HG02571 (cell line): Measurements from ENCODE around the gene VCL.
"Not testable (repeated sequence)": the region's sequence is repeated elsewhere in the genome, so short reads cannot be mapped to it uniquely, and the experiment has no call there.

Experiments used
- ATAC-seq: cut with Tn5 transposase; IDR thresholded peaks from one replicate; pipeline ENCODE4 v1.9.1; 2021; ENCODE audit warnings: mild to moderate bottlenecking, moderate library complexity; ENCODE audit not compliant: unreplicated experiment

VCL gene

GRCh38 chr10:74000892-74001669 lies 3.2 kb downstream of the VCL start:
- ATAC-seq: no peak

GRCh38 chr10:74006269-74006668 lies 8.4 kb downstream of the VCL start:
- no peak for ATAC-seq

DNA sequence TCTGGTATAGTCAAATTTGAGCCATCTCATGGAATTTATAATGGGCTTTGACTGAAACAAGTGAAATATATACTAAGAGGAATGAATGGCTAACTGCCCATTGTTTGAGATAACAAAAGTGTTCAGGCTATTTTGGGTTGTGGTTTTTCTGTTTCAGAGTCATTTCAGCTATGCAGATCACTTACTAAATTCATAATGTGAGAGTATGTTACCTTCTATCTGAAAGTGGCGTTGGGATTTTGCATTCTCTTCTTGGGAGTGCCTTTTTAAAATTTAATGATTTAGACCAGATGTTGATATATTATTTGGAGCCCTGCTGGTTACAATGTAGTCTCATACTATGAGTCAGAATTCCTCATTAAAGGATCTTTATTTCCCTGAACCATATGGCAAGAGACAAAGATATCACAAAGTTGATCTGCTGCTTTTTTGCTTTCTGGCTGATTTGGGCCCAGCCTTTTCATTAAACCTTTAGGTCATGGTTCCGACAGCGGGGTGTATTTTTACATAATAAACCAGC lies 10.4 kb downstream of the VCL start:
- ATAC-seq: no peak

DNA sequence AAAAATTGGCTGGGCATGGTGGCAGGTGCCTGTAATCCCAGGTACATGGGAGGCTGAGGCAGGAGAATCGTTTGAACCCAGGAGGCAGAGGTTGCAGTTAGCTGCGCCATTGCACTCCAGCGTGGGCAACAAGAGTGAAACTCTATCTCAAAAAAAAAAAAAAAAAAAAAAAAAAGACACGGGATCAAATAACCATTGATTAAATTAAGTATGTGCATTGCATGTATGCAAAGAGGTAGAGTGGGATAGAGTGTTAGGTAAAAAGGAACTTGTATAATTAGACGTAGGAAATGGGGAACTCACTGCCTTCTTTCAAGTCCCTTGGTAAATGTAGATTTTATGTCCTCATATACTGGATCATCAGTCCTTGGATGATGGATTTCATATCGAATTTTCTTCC lies 13.1 kb downstream of the VCL start:
- no peak for ATAC-seq

- no peak for ATAC-seq
Measured at GRCh38 chr10:74011770-74012169, 13.9 kb downstream of the VCL start.

DNA sequence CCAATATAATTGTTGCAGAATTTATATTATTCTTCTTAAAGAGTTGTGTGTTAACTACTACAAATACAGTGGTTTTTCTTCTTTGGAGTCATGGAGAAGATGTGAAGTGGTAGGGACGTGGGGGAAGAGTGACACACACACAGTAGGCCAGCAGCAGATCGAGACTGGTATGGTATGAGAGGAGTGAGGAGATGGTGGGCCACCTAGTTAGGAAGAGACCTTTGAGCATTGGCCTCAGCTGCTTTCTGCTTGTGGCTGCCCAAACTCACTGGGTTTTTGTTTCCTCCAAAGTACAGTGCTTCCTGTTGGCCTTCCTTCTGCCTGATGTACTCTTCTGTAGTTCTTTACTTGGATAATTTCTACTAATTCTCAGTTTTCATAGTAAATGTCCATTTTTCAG lies 14.6 kb downstream of the VCL start:
- ATAC-seq: no peak

- ATAC-seq: no peak
Measured at GRCh38 chr10:74013004-74013403, 15.1 kb downstream of the VCL start.

GRCh38 chr10:74014574-74014973 lies 16.7 kb downstream of the VCL start:
- not testable (repeated sequence) for ATAC-seq

DNA sequence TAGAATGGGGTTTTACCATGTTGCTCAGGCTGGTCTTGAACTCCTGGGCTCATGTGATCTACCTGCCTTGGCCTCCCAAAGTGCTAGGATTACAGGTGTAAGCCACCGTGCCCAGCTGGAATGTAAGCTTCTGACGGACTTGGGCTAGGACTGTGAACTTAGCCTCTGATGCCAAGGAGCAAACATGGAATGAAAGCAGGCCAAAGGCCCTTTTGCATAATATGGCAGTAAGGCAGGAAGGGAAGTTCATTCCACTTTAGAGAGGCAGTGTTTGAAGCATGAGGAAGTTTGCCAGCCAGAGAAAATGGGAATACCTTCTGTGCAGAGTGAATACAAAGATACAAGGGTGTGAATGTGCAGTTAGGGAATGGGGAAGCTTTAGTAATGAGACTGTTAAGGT lies 20.3 kb downstream of the VCL start:
- ATAC-seq: no peak

- no peak for ATAC-seq
Measured at GRCh38 chr10:74021248-74022055, 23.5 kb downstream of the VCL start.

- no peak for ATAC-seq
Measured at GRCh38 chr10:74022926-74023629, 25.2 kb downstream of the VCL start.

GRCh38 chr10:74024600-74024999 lies 26.7 kb downstream of the VCL start:
- ATAC-seq: no peak

DNA sequence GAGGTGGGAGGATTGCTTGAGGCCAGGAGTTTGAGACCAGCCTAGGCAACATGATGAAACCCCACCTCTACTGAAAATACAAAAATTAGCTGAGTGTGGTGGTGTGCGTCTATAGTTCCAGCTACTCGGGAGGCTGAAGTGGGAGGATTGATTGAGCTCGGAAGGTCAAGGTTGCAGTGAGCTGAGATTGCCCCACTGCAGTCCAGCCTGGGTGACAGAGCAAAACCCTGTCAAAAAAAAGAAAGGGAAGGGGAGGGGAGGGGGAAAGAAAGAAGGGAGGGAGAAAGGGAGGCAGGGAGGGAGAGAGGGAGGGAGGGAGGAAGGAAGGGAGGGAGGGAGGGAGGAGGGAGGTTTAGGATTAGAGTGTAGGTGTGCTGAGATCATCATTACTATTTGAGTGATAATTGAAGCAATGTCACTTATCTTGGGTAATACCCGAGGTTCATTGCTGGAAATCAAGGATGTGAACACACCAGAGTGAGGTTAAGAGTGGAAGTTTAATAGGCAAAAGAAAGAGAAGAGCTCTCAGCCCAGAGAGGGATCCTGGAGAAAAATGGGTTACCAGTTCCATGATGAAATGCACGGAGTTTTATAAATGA lies 27.6 kb downstream of the VCL start:
- no peak for ATAC-seq

- ATAC-seq: no peak
Measured at GRCh38 chr10:74026428-74027015, 28.6 kb downstream of the VCL start.

DNA sequence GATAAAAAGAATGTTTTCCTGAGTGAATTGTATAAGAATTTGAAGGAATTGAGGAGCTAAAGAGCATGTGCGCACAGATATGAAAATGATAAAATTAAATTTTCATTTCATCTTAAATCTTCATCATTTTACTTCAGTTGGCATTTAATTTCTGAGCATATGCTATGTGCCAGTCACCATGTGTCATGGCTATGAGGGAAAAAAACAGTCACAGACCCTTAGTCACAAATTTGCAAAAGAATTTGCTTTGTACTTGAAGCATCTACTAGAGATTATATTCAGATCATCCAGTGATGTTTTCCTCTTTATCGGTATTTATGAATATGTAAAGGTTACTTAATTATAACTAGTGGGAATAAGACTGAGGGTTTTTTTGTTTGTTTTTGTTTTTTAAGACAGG lies 29.8 kb downstream of the VCL start:
- ATAC-seq: no peak

DNA sequence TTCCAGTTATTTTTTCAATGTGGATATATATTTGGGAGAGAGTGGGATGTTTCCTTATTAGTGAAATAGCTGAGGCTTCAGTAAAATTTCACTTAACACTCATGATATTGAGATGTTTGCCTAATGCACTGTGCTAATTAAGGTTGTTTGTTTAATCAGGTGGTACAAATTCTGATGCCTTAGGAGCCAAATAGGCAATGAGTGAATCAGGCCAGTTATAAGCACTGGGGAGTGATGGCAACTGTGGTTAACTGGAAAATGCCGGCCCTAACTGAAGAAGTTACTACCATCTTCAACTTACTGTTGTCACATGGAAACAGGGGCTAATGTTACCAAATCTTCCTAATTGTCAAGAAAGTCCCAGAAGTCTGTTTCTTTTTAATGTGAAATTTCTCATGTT lies 32.0 kb downstream of the VCL start:
- no peak for ATAC-seq

DNA sequence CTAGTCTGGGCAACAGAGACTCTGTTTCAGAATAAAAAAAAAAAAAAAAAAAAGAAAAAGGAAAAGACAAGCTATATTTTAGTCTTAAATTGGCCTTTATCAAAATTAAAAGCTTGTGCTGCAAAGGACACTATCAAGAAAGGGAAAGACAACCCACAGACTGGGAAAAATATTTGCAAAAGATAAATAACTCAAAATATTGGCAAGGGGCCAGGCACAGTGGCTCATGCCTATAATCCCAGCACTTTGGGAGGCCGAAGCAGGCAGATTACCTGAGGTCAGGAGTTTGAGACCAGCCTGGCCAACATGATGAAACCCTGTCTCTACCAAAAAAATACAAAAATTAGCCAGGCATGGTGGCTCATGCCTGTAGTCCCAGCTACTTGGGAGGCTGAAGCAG lies 34.3 kb downstream of the VCL start:
- ATAC-seq: not testable (repeated sequence)

DNA sequence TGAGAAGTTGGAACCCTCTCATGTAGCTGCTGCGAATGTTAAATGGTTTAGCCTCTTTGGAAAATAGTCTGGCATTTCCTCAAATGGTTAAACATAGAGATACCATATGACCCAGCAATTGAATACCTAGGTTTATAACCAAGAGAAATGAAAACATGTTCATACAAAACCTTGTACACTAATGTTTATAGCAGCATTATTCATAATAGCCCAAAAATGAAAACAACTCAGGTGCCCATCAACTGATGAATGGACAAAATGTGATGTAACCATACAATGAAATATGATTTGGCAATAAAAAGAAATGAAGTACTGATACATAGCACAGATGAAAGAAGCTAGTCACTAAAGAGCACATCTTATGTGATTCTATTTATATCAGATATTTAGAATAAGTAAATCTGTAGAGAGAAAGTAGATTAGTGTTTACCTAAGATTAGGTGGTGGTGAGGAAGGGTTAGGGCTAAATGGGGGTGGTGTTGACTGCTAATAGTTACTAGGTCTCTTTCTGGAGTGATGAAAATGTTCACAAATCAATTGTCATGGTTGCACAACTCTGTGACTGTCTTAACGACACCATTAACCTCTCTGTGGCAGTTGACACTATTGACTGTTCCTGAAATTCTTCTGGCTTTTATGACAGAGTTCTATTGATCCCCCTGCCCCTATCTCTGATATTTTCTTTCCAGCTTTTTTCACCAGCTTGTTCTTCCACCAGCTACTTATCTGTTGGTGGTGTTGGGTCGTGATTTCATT lies 35.2 kb downstream of the VCL start:
- ATAC-seq: no peak

DNA sequence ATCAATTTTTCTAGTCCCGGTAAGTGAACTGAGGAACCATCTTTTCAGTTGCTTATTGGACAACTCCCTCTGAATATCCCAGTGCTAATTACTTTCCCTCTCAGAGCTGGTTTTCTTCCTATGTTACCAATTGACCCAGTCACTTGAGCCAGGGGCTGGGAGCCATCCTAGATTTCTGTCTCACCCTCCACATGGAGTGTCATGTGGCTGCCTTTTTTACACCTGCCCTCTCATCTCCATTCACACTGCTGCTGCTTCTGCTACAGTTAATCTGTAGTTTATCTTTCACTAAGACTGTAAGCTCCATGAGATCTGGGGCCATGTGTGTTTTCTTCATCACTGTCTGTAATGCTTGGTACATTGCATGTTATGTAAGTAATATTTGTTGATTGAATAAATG lies 35.8 kb downstream of the VCL start:
- ATAC-seq: no peak

GRCh38 chr10:74034301-74034700 lies 36.4 kb downstream of the VCL start:
- no peak for ATAC-seq
